ENCODE data around the gene TMEM39A. TPM values are rescaled to one million over a fixed set of nuclear protein-coding genes. Genes with fewer than 3 reads are reported as not detected.

Gene TMEM39A
- 14.6 to 27.8 TPM (median 22.9 TPM) in 5 replicates for total RNA-seq (2022; extraction: Qiagen RNA extraction; ENCODE audit: low read depth)

DNA sequence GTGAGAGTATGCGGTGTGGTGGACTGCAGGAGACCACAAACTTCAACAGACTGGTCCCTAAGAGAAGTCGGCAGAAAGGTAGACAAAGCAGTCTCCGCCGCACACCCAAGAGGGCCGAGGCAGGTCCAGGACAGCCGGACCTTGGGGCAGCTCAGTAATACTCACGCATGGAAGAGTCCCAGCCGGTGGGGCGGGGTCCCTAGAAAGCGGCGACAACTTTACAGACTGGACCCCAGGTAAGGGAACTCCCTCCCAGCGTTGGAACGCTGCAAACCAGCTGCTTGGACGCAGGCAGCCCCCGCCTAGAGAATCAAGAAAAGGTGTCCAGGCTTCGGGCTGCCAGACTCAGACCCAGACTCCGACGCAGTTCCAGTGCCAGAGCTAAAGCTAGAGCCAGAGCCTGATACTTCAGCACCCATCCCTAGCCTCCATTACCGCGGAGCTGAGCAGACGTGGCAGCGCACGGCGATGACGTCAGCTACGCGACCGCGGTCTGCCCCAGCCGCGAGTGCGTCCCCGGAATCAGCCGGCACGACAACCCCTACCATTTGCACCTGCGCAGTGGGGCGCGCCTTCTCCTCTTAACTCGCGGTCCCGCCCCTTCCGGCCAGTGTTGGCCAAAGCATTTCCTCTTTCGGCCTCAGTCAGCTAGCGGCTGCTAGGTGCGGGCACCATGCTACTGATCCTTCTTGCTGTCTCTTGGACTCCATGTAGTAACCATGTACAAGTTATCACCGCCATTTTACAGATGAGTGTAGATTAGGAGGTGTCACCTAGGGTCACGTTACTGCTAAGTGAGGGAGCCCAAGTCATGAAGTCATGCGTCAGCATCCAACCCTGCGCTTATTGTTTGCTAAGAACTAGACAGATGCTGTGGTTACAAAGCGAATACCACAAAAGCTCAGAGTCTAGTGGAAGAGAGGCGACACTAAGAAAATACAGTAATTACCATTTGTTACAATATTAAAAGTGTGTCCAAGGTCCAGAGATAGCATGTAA, at the start of gene TMEM39A:
Gene TMEM39A (minus strand): TSS at position 445 of the 999 bp plus-strand sequence. CDS start 1,541 bp downstream, outside the sequence.

GRCh38 chr3:119498186-119499011, 35.0 kb upstream of the TMEM39A start, which contains the start of gene TIMMDC1:
TIMMDC1 (plus strand) TSS chr3:119498547; CDS start chr3:119498734, 187 bp downstream.

Other genes starting within 250 kb of the TMEM39A start
- gene B4GALT4, start 222.7 kb downstream of the TMEM39A start, total RNA-seq (2022; extraction: Qiagen RNA extraction; ENCODE audit: low read depth): 93.8 to 137 TPM (median 113 TPM) in 5 replicates
- 0.81 to 1.7 TPM (median 1.2 TPM) in 5 replicates for gene ARHGAP31, start 169.2 kb downstream of the TMEM39A start, total RNA-seq (2022; extraction: Qiagen RNA extraction; ENCODE audit: low read depth)
- 7.6 to 10.4 TPM (median 8.6 TPM) in 5 replicates for gene POGLUT1, start 5.3 kb upstream of the TMEM39A start, total RNA-seq (2022; extraction: Qiagen RNA extraction; ENCODE audit: low read depth)
- gene TIMMDC1, start 34.9 kb upstream of the TMEM39A start, total RNA-seq (2022; extraction: Qiagen RNA extraction; ENCODE audit: low read depth): 65.5 to 87.2 TPM (median 77.8 TPM) in 5 replicates
- not detected in 5 replicates for gene CD80, start 96.0 kb upstream of the TMEM39A start, total RNA-seq (2022; extraction: Qiagen RNA extraction; ENCODE audit: low read depth)
- gene ADPRH, start 115.9 kb upstream of the TMEM39A start, total RNA-seq (2022; extraction: Qiagen RNA extraction; ENCODE audit: low read depth): 2.3 to 3.7 TPM (median 2.9 TPM) in 5 replicates
- 0.21 to 0.38 TPM (median 0.21 TPM) in 5 replicates for gene PLA1A, start 134.3 kb upstream of the TMEM39A start, total RNA-seq (2022; extraction: Qiagen RNA extraction; ENCODE audit: low read depth)
- gene POPDC2, start 197.0 kb upstream of the TMEM39A start, total RNA-seq (2022; extraction: Qiagen RNA extraction; ENCODE audit: low read depth): 0.13 to 0.73 TPM (median 0.37 TPM) in 4 of 5 replicates, not detected in the other
- 90.1 to 128 TPM (median 107 TPM) in 5 replicates for gene COX17, start 213.8 kb upstream of the TMEM39A start, total RNA-seq (2022; extraction: Qiagen RNA extraction; ENCODE audit: low read depth)
- gene CFAP91, start 239.4 kb upstream of the TMEM39A start, total RNA-seq (2022; extraction: Qiagen RNA extraction; ENCODE audit: low read depth): 0.12 to 1.4 TPM (median 0.57 TPM) in 5 replicates